HS-5 (cell line): ENCODE results near the gene ADAMTS1.

Source experiments
- DNase-seq: peaks from one replicate; pipeline ENCODE4 v3.0.0-alpha.2; 2012; ENCODE audit warnings: low read depth

Gene ADAMTS1

DNA sequence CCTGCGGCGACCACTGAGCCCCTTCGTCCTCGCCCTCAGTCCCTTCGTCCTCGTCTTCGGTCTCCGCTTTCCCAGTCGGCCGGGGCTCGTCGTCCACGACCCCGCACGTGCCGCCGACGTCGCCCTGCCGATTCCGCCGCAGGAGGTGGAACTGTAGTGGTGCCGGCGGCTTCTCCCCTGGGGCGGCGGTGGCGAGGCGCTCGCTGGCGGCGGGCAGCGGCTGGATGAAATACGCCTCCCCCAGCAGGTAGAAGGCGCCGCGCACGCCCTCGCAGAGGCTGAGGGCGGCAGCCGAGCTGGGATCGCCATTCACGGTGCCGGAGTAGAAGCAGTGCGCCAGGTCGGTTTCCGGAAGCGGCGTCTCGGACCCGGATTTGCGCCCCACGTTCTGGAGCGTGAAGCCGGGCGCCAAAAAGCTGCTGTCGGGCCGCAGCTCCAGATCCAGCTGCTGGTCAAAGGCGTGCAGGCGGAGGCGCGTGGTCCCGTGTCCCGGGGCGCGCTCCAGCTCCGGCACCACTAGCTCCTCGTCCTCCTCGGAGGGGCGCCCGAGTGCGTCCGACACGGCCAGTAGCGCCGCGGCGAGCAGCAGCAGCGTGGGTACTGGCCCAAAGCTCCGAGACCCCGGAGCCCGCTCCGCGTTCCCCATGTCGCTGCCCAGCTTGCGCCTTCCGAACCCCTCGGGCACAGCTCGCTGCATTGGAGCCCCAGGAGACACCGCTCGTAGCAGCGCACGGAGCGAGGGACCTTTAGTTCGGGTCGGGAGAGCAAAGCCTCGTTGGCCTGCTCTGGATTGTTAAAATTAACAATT is 747 bp downstream of the ADAMTS1 start:
- no peak for DNase-seq

- no peak for DNase-seq
These were observed 1.3 kb downstream of the ADAMTS1 start for GRCh38 chr21:26843933-26844257.

DNA sequence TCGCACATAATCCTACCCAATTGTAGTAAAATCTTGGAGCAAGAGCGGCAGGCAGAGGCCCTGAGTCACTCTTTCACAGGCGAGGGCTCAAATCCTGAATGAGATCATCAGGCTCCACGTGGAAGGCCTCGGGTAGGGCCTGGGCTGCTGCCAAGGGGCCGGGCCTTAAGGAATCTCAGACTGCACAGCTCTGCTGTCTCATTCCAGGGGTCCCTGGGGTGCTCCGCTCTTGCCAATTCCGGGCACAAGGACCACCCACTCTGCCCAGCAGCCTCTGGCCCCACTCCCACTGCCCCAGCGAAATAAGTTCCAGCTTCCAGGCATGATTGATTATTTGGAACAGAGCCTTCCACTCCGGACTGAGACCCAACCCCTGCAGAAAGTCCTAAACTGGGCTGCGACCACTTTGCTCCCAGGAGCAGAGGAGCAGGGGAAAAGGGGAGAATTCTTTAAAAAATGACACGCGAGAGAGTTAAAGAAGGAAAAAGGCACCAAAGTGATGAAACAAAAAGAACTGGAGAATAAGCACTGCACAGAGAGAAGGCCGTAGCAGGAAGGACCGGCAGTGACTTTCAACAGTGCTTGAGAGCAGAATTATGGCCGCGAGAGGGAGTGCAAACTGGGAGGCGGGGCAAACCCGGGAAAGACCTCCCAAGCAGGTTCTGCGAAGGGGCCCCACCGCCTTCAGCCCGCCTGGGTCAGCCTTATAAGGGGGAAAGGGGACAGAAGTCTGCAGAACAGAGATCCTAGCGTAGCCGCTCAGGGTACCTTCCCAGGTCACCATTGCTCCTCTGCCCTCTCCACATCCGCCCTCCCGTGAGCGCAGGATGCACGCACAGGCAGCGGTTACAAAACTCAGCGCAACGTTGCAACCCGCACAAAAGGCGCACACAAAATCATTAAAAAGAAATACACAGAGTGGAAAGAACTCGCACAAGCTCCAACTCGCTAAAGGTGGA is 2.0 kb downstream of the ADAMTS1 start:
- peak; percentile 83 for DNase-seq

DNA sequence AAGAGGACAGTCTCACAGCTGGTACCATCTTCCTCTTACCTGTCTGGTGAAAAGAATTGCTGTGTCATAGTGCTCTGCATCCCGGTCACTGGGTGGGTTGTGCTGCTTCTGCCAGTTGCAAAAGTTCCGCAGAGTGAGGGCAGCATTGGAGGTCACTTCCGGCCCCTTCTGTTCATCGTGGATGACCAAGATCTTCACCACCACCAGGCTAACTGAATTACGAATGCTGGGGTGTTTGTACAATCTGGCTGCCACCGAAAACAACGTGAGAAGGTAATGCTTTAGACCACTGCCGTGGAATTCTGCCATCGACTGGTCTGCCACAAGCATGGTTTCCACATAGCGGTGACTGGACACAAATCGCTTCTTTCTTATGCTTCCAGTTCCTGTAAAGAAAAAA is 2.9 kb downstream of the ADAMTS1 start:
- no peak for DNase-seq

DNA sequence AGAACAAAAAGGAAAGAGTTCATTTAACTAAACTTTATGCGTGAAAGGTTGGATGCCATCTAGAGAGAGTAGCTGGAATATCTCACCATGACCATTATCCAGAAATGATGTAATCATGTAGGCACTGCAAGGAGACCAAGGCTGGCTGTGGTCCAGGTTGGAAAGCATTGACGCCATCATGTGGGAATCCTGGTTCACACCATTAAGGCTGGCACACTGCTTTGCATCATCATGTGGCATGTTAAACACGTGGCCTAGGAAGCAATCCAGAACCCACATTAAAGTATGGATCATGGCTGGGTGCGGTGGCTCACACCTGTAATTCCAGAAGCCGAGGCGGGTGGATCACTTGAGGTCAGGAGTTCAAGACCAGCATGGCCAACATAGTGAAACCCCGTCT is 4.3 kb downstream of the ADAMTS1 start:
- DNase-seq = no peak

DNA sequence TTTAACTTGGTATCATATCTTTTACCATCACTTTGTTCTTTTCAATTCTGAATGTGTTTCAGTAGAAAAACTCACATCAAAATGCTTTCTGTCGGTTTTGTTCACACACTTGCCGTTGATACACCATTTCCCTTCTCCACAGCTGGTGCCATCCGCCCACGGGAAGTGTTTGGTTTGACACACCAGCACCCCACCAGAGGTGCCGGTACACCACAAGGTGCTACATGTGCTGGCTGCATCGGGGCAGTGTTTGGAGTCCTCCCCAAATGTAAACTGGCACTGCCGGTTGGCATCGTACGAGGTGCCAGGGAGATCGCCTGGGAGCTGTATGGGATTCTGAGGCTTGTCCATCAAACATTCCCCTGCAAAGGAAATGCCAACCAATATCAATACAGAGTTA is 5.0 kb downstream of the ADAMTS1 start:
- DNase-seq = no peak

DNA sequence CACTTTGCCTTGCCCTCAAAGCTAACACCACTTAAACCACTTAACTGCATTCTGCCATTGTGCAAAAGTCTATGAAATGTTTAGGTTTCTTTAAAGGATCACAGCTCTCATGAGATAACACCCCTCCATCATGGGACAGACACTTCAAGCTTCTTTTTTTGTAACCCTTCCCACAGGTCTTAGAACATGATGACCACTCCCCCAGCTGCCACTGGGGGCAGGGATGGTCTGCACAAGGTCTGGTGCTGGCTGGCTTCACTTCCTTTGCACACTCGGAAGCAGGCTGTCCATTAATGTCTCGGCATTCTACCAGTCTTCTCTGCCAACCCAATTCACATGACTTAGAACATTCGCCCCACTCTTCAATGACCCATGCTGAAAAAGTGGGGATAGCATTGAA is 7.7 kb downstream of the ADAMTS1 start:
- DNase-seq = no peak

- no peak for DNase-seq
These were observed 8.7 kb downstream of the ADAMTS1 start for GRCh38 chr21:26836528-26836927.

- no peak for DNase-seq
These were observed 9.4 kb downstream of the ADAMTS1 start for GRCh38 chr21:26835714-26836265.

GRCh38 chr21:26835027-26835713 is 10.0 kb downstream of the ADAMTS1 start:
- DNase-seq = no peak

DNA sequence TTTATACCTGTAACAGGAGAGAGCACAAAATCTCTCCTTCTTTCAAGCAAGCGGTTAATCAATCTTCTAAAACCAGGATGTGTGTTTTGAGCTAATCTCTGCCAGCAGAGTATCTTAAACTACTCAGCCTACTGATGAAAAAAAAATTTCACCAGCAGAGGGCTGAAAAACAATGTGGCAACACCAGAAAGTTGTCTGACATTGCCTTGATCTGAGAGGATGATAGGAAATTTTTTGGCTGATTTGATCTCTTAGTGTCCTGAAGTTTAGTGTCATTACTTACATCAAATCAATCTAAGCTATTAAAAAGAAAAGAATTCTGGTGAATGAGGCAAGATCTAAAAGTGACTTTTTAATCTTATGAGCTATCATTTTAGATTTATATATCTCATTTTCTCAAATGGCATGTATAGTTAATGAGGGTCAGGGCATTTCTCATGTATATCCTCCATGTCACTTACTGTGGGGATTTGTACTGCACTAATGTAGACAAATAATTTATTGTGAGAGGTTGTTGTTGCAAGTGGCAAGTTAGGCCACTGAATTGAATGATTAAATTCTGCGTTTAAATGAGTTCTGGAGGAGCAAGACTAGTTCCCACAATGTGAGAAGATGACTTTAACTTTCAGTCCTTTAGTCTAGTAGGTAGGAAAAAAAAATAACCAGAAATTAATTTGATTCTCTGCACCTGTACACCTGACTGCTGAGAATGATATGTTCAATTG is 10.9 kb downstream of the ADAMTS1 start:
- no peak for DNase-seq

DNA sequence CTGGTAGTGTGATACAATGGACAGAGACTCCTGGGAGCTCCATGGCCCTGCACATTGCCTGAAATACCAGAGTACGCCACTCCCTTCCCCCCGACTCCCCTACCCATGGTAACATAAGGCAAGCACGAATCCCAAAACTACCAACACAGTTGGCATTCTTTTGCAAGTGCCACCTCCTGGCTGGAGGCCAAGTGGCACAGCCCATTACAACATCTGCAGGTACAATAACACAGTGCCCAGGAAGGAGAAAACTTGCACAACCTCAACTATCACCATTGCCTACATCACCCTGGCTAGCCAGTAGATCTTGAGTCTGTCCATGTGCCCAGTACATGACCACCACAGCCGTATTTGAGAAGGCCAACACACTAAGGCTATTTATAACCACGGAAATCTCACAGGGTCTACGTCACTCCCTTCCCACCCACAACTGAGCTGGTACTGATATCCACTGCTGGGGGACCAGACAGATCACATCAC is 11.7 kb downstream of the ADAMTS1 start:
- DNase-seq = no peak

DNA sequence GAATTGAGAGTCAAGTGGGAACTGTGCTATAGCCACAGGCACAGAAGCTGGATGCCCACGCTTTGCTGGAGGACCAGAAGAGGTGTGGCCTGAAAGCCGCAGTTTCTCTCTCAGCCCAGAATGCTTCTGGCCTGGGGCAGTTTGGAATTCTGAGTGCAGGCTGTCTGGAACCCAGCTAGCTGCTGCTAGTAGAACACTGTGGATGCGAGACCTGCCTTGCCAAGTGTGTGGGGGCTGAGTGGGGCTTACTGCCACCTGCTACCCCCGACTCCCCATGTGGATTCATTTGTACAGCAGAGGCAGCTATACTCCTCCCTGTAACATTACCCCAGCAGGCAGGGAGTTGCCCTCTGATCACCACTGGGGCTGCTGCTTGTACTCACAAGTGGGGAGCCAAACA is 12.2 kb downstream of the ADAMTS1 start:
- DNase-seq = no peak

DNA sequence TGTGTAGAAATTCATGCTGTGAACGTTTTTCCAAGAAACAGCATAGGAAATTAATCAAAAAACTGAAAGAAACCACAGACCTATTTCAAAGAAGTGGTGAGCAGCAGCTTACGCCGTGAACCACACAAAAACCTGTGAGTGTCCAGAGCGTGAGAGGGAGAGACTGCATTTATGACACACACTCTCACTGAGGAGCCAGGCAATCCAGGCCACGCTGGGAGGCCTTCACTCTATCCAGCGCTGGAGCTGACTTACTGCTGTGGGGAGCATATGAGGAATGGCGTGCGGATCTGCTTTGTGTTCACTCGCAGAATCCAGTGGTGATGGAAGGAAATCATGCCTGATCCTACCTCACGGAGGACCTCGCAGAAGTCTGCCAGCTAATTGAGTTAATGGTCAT is 12.7 kb downstream of the ADAMTS1 start:
- no peak for DNase-seq

GRCh38 chr21:26826801-26827200 is 18.4 kb downstream of the ADAMTS1 start:
- no peak for DNase-seq

DNA sequence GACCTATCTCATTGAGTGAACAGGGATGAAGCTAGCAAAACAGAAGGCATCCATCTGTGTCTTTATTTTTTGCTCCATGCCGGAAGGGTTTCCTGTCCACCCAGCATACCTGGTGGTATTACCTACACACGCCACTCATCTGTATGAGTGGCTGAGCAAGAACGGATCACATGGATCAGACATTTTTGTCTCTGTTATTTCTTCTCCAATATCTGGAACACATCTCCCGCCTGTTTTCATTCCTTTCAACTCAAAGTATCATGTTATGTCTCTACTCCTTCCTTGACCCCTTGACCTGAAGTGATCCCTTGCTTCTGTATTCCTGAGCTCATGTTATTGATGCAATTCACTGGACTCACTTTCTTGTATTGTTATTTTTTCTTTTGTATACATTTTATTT is 24.7 kb downstream of the ADAMTS1 start:
- DNase-seq = no peak

DNA sequence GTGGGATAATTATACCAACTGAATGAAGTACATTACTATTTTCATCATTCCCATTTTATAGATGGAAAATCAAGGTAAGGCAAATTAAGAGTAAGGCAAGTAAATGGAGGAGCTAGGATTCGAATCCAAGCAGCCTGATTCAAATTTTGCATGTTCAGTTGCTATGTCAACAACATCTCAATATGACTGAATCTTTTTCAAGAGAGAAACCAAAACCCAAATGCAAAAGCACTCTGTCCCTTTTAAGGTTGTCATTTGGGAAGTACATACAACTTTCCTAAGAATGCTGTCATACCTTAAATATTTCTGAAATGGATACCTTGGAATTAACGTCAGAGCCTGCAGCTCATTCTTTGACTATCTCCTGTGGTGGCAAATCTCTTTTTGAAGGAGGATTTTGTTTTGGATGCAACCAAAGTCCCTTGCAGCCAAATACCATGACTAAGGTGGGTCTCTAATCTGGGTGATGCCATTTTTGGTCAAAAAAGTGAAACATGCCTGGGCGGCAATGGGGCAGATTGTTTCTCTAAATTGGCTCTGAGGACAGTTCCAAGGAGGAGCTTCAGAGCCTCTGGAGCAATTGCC is 25.4 kb downstream of the ADAMTS1 start:
- DNase-seq = no peak

GRCh38 chr21:26818906-26819305 is 26.3 kb downstream of the ADAMTS1 start:
- DNase-seq = no peak

DNA sequence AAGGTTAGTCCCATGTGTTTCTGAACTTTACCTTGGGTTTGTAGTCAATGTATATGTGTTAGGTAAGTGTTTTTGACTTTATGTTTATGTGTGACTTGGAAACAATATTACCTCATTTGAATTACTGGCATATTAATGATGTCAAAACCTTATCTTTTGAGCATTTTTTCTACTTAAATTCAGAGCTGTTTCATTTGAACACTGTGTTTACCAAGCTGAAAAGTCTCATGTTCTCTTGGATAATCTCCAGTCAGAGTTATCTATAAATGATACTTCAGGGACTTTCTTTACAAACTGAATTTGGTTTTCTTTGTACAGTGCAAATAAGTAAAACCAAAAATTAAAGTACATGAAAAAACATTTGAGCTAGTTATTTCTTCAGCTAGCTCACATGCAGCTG is 30.0 kb downstream of the ADAMTS1 start:
- DNase-seq = no peak

- DNase-seq = no peak
These were observed 30.8 kb downstream of the ADAMTS1 start for GRCh38 chr21:26814386-26814785.

DNA sequence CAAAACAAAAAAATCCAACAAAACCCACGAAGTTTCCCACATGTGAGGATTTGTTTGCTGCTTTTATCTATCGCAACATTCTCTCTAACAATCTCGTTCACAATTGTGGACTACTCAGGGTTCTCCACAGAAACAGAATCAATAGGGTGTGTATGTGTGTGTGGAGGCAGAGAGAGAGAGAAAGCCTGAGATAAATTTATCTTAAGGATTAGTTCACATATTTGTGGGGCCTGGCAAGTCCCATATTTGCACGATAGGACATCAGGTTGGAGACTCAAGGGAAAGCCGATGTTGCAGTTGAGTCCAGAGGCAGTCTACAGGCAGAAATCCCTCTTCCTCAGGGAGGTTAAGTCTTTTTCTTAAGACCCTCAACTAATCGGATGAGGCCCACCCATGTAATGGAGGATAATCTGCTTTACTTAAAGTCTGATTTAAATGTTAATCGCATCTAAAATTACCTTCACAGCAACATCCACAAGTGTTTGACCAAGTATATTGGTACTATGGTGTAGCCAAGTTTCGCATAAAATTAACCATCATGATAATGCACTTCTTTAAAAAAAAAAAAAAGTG is 31.7 kb downstream of the ADAMTS1 start:
- DNase-seq = no peak
